ENCODE measurements around the gene CBX1.
A peak's percentile ranks its signal among the peaks of the same experiment; 100 is the strongest.

CBX1 gene

GRCh38 chr17:48132385-48132784, 31.1 kb upstream of the CBX1 start:
- TF ChIP-seq CTCF (IDR thresholded peaks at IDR 0.05; ENCODE audit: extremely low read depth, insufficient read depth, missing control alignments): no peak
- no peak for DNase-seq (ENCODE audit: low spot score)
- in situ Hi-C loops (cut with MboI; ENCODE audit: low pct_unique_long_range_greater_than_20kb, low sequenced_read_pairs, unreplicated experiment): no loop called here

GRCh38 chr17:48131216-48131824, 30.0 kb upstream of the CBX1 start:
- TF ChIP-seq CTCF (IDR thresholded peaks at IDR 0.05; ENCODE audit: extremely low read depth, insufficient read depth, missing control alignments): peak; percentile 82
- DNase-seq (ENCODE audit: low spot score): peak; percentile 72
- in situ Hi-C loops (cut with MboI; ENCODE audit: low pct_unique_long_range_greater_than_20kb, low sequenced_read_pairs, unreplicated experiment): no loop called here

- DNase-seq (ENCODE audit: low spot score): no peak
- in situ Hi-C loops (cut with MboI; ENCODE audit: low pct_unique_long_range_greater_than_20kb, low sequenced_read_pairs, unreplicated experiment): no loop called here
- TF ChIP-seq CTCF (IDR thresholded peaks at IDR 0.05; ENCODE audit: extremely low read depth, insufficient read depth, missing control alignments): no peak
Measured at GRCh38 chr17:48129981-48130380, 28.7 kb upstream of the CBX1 start.

- TF ChIP-seq CTCF (IDR thresholded peaks at IDR 0.05; ENCODE audit: extremely low read depth, insufficient read depth, missing control alignments): no peak
- in situ Hi-C loops (cut with MboI; ENCODE audit: low pct_unique_long_range_greater_than_20kb, low sequenced_read_pairs, unreplicated experiment): no loop called here
- no peak for DNase-seq (ENCODE audit: low spot score)
Measured at GRCh38 chr17:48128400-48128799, 27.1 kb upstream of the CBX1 start.

- in situ Hi-C loops (cut with MboI; ENCODE audit: low pct_unique_long_range_greater_than_20kb, low sequenced_read_pairs, unreplicated experiment): no loop called here
Measured at GRCh38 chr17:48127371-48128051, 26.2 kb upstream of the CBX1 start.

GRCh38 chr17:48126532-48126850, 25.2 kb upstream of the CBX1 start:
- DNase-seq (ENCODE audit: low spot score): no peak
- in situ Hi-C loops (cut with MboI; ENCODE audit: low pct_unique_long_range_greater_than_20kb, low sequenced_read_pairs, unreplicated experiment): no loop called here

More at GRCh38 chr17:48127371-48128051, 26.2 kb upstream of the CBX1 start:
- no peak for TF ChIP-seq CTCF (IDR thresholded peaks at IDR 0.05; ENCODE audit: extremely low read depth, insufficient read depth, missing control alignments)
- no peak for DNase-seq (ENCODE audit: low spot score)

More at GRCh38 chr17:48126532-48126850, 25.2 kb upstream of the CBX1 start:
- TF ChIP-seq CTCF (IDR thresholded peaks at IDR 0.05; ENCODE audit: extremely low read depth, insufficient read depth, missing control alignments): no peak

Measured in GM13977 (cell line).